IPS DF 6.9 (cell line): ENCODE measurements around the gene GRK5.

ENCODE experiments used
- DNase-seq: peaks from one replicate; pipeline ENCODE4 v3.0.0-alpha.2; 2013; ENCODE audit warnings: low read depth, low spot score
- H3K27ac ChIP-seq: one replicate; pipeline ENCODE4 v1.5.1; 2013; ENCODE audit warnings: low read length, control low read depth
- H3K27me3 ChIP-seq: 2 replicates; pipeline ENCODE4 v1.6.1; 2013; ENCODE audit warnings: mild to moderate bottlenecking, low read length; ENCODE audit not compliant: control insufficient read depth, insufficient read depth
- H3K36me3 ChIP-seq: 2 replicates; pipeline ENCODE4 v1.6.1; 2013; ENCODE audit warnings: low read length; ENCODE audit not compliant: control insufficient read depth, insufficient read depth
- H3K4me1 ChIP-seq: 2 replicates; pipeline ENCODE4 v1.6.1; 2013; ENCODE audit warnings: low read length; ENCODE audit not compliant: control insufficient read depth, insufficient read depth
- H3K4me3 ChIP-seq: 2 replicates; pipeline ENCODE4 v1.5.1; 2013; ENCODE audit warnings: mild to moderate bottlenecking, low read length
- H3K9me3 ChIP-seq: 2 replicates; pipeline ENCODE4 v1.6.1; 2013; ENCODE audit warnings: low read length, inconsistent platforms; ENCODE audit not compliant: control insufficient read depth, insufficient read depth
- WGBS: extraction: QIAGEN DNeasy Blood & Tissue Kit; methylation state at CpG from one replicate; pipeline ENCODE4 v1.1.7; 2013; ENCODE audit warnings: mixed read lengths, missing lambda C conversion rate; ENCODE audit not compliant: insufficient read length, insufficient coverage; 5-methylcytosine and 5-hydroxymethylcytosine counted together

The GRK5 gene

DNA sequence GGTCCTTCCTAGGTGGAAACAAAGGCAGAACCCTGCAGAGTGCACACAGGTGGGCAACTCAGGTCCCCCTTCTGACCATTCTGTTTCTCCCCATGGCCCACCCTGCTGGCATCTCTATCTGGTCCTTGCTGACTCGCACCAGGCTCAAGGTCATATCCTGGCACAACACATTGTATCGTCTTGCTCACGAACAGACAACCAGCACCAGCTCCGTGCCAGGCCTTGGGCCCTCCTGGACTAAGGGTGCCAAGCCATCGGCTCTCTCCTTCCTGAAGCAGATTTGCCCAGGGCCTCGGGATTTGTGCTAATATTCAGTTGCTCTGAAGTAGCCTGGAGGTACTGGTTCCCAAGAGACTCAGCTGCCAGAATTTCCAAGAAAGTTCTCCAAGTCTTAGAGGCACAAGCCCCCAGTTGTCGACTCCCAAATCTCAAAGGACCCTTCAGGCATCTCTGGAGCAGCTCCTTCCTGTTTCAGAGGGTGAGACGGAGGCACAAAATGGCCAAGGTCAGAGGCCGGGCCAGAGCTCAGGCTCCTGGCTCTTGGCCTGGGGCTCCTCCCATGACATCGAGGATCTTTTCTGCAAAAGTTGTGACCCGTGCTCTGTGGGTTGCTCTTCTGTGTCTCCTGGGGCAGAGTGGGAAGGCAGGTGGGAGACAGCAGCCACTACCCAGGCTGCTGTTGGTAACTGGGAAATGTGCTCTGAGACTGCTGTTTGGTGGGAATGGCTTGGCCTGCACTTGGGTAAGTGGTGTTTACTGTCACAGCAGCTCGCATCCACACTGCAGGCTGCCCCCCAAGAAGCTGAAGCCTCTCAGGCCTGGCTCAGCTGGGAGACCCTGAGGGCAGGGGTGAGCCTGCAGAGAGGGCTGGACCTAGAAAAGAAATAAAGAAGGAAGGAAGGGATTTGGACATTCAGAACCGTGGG lies 213.8 kb downstream of the GRK5 start:
- H3K36me3 ChIP-seq, result no peaks in the 10 kb centered on the region
- H3K9me3 ChIP-seq, result no peaks in the 10 kb centered on the region
- H3K27me3 ChIP-seq, result no peaks in the 10 kb centered on the region
- no peaks in the 10 kb centered on the region for H3K4me1 ChIP-seq
- H3K4me3 ChIP-seq, result no peak overlapping the region
- H3K27ac ChIP-seq, result no peak overlapping the region
- no CpG with 5 or more reads among the region's 13 CpGs for WGBS
- DNase-seq, result no peak

- Histone ChIP-seq H3K4me1 (no peaks in the 10 kb centered on the region), H3K36me3 (no peaks in the 10 kb centered on the region), H3K27me3 (no peaks in the 10 kb centered on the region), H3K9me3 (no peaks in the 10 kb centered on the region), H3K27ac (no peak overlapping the region), H3K4me3 (no peak overlapping the region)
- DNase-seq, result no peak
- no CpG with 5 or more reads among the region's 11 CpGs for WGBS
These were observed 214.7 kb downstream of the GRK5 start for GRCh38 chr10:119421891-119422681.

DNA sequence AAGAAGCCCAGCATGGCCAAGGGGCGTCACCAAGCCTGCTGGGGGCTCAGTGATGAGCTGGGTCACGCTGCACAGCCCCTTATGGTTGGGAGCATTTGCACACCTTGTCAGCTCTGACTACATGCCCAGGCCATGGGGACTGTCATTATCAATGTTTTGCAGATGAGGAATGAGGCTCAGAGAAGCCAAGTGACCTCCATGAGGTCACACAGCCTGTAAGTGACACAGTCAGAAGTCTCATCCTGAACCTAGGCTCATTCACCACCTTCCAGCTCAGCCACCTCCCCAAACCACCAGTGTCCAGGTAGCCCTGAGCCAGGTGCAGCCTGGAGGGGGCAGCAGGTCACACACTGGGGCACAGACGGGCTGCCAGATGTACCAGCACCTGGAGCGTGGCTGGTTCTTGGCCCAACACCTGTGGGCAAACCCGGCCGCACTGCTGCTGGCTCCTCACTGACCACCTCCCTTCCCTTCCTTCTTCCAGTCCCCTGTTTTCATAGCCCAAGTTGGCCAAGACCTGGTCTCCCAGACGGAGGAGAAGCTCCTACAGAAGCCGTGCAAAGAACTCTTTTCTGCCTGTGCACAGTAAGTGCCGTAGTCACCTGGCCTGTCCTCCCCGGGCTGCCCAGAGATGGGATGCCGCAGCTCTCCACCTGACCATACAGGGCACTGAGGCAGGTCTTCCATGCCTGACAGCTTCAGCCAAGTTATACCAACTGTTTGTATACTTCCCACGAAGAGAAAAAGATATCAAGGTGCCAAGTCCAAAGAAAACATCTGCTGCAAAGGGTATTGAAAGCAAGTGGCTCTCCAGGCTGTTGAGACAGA lies 215.5 kb downstream of the GRK5 start:
- WGBS, result no CpG with 5 or more reads among the region's 12 CpGs
- H3K9me3 ChIP-seq, result no peaks in the 10 kb centered on the region
- no peaks in the 10 kb centered on the region for H3K4me1 ChIP-seq
- no peak overlapping the region for H3K27ac ChIP-seq
- H3K36me3 ChIP-seq, result no peaks in the 10 kb centered on the region
- DNase-seq, result no peak
- no peak overlapping the region for H3K4me3 ChIP-seq
- H3K27me3 ChIP-seq, result no peaks in the 10 kb centered on the region

DNA sequence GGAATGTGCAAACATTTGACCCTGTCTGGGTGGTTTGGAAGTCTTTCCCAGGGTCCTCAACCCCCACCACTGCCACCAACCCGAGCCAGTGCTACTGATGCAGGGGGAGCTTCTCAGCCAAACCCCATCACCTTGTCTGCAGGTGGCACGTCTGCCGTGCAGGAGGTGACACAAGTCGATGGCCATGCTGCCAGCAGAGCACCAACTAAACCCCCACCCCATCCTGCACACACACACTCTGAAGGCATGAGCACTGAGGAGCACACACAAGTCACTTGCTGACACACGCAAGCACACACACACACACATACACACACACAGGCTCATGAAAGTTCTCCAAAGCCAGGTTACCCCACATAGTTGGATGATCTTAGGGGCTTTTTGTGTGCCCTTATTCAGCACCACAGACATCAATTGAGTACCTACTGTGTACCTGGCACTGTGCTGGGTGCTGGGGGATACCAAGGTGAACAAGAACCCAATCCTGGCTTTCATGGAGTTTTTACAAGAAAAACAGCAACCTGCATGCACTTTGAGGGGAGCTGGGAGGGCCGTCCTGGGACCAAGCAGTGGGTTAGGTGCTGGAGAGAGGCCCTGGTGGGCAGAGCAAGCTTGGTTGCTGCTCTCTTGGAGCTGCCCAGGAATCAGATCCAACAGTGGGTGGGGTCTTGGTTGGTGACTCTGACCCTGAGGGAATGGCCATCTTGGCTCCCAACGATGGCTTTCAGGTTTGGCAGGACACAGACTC lies 216.3 kb downstream of the GRK5 start:
- H3K36me3 ChIP-seq, result no peaks in the 10 kb centered on the region
- no peak overlapping the region for H3K27ac ChIP-seq
- no peaks in the 10 kb centered on the region for H3K4me1 ChIP-seq
- no peaks in the 10 kb centered on the region for H3K27me3 ChIP-seq
- no peaks in the 10 kb centered on the region for H3K9me3 ChIP-seq
- no peak for DNase-seq
- no peak overlapping the region for H3K4me3 ChIP-seq
- WGBS, result no CpG with 5 or more reads among the region's 7 CpGs

GRCh38 chr10:119424258-119424975 lies 217.0 kb downstream of the GRK5 start:
- Histone ChIP-seq H3K36me3 (no peaks in the 10 kb centered on the region), H3K27me3 (no peaks in the 10 kb centered on the region), H3K9me3 (no peaks in the 10 kb centered on the region), H3K27ac (no peak overlapping the region), H3K4me3 (no peak overlapping the region), H3K4me1 (no peaks in the 10 kb centered on the region)
- WGBS, result no CpG with 5 or more reads among the region's 6 CpGs
- no peak for DNase-seq

DNA sequence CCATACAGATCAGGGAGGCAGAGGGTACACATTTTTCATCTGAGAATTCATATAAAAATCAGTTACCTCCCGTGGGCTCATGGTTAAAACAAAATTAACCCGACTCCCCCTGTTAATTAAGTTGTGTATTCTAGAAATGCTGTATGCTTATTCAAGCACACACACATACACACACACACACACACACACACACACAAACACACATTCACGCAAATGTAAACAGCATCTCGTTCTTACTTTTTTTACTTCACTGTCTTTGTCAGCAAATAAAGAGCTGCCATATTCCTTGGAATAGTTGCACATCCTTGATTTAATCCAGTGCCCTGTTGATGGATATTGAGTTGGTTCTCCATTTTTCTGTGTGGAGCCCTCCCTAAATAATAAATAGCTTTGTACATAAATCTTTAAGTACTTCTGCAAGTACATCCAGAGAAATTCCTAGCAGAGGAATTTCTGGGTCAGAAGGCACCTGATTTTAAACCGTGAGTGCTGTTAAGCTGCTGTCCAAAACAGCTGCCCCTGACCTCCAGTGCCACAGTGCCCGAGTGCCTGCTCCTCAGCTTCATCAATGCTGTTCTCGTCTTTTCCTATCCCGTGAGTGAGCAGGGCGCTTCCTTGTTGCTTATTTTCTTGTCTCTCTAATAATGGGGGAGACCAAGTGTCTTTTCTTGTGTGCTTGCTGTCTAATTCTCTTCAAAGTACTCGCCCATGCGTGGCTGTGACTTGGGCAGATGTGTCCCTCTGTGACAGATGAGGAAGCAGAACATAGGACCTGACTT lies 217.9 kb downstream of the GRK5 start:
- no peak overlapping the region for H3K4me3 ChIP-seq
- H3K9me3 ChIP-seq, result no peaks in the 10 kb centered on the region
- no peaks in the 10 kb centered on the region for H3K27me3 ChIP-seq
- H3K4me1 ChIP-seq, result no peaks in the 10 kb centered on the region
- no peak for DNase-seq
- WGBS, result no CpG with 5 or more reads among the region's 11 CpGs
- H3K27ac ChIP-seq, result no peak overlapping the region
- no peaks in the 10 kb centered on the region for H3K36me3 ChIP-seq

- no peaks in the 10 kb centered on the region for H3K4me1 ChIP-seq
- no CpG with 5 or more reads among the region's 9 CpGs for WGBS
- H3K27ac ChIP-seq, result no peak overlapping the region
- H3K4me3 ChIP-seq, result no peak overlapping the region
- H3K36me3 ChIP-seq, result no peaks in the 10 kb centered on the region
- no peaks in the 10 kb centered on the region for H3K27me3 ChIP-seq
- DNase-seq, result no peak
- no peaks in the 10 kb centered on the region for H3K9me3 ChIP-seq
These were observed 218.5 kb downstream of the GRK5 start for GRCh38 chr10:119425881-119426170.

DNA sequence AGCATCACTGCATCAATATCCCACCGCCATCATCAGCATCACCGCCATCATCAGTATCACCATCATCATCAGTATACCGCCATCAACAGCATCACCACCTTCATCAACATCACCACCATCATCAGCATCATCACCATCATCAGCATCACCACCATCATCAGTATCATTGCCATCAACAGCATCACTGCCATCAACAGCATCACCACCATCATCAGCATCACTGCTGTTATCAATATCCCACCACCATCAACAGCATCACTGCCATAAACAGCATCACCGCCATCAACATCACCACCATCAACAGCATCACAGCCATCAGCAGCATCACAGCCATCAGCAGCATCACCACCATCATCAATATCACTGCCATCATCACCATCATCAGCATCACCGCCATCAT lies 219.3 kb downstream of the GRK5 start:
- Histone ChIP-seq H3K4me3 (no peak overlapping the region), H3K27me3 (no peaks in the 10 kb centered on the region), H3K9me3 (no peaks in the 10 kb centered on the region), H3K36me3 (no peaks in the 10 kb centered on the region), H3K27ac (no peak overlapping the region), H3K4me1 (no peaks in the 10 kb centered on the region)
- WGBS, result no CpG with 5 or more reads among the region's 5 CpGs
- DNase-seq, result no peak

DNA sequence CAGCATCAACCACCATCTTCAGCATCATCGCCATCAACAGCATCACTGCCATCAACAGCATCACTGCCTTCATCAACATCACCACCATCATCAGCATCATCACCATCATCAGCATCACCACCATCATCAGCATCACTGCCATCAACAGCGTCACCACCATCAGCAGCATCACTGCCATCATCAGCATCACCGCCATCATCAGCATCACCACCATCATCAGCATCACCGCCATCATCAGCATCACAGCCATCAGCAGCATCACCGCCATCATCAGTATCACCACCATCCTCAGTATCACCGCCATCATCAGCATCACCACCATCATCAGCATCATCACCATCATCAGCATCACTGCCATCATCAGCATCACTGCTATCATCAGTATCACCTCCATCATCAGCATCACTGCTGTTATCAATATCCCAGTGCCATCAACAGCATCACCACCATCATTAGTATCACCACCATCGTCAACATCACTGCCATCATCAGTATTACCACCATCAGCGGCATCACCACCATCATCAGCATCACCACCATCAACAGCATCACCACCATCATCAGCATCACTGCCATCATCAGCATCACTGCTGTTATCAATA lies 220.0 kb downstream of the GRK5 start:
- Histone ChIP-seq H3K9me3 (no peaks in the 10 kb centered on the region), H3K4me1 (no peaks in the 10 kb centered on the region), H3K4me3 (no peak overlapping the region), H3K27ac (no peak overlapping the region), H3K27me3 (no peaks in the 10 kb centered on the region), H3K36me3 (no peaks in the 10 kb centered on the region)
- no peak for DNase-seq
- WGBS, result no CpG with 5 or more reads among the region's 8 CpGs
